Stimulated activated CD8-positive, alpha-beta memory T cell treated with anti-CD3 and anti-CD28 coated beads, Interleukin-2, amount 100 ng/mL, for 1 hour (primary cell): ENCODE data around the gene ADGRG6.

Source experiments
- DNase-seq, 2 donors: peaks; one replicate each; pipeline ENCODE4 v3.0.0-alpha.2; 2020; ENCODE audit warnings: low read depth in 2 of 2

ADGRG6 gene

GRCh38 chr6:142489722-142490610 lies 188.2 kb downstream of the ADGRG6 start:
- no peak for DNase-seq
